Measurements from ENCODE around the gene SLC35D3.
"Not testable (repeated sequence)": the region's sequence is repeated elsewhere in the genome, so short reads cannot be mapped to it uniquely, and the experiment has no call there.

The SLC35D3 gene

GRCh38 chr6:136923116-136923953, 1.2 kb downstream of the SLC35D3 start:
- DNase-seq (ENCODE audit: low read depth) = no peak

GRCh38 chr6:136923954-136924673, 2.0 kb downstream of the SLC35D3 start:
- DNase-seq (ENCODE audit: low read depth) = no peak

DNA sequence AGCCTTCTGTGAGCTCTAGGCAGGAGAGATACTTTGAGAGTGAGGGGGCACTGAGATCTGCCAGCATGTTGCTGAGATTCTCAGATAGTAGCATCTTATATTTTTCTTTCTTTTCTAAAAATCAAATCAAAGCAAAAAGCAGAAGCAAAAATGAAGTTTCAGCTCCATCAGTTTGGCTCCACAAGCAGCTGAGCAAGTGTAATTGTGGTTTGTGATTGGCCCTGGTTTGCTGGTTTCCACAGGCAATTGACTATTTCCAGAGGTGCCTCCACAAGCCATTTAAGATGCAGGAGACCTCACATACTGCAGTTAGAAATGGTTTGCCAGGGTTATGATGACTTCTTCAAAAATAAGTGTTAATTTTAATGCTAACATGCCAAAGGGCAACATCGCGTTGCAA, 4.3 kb downstream of the SLC35D3 start:
- no peak for DNase-seq (ENCODE audit: low read depth)

- no peak for DNase-seq (ENCODE audit: low read depth)
Measured at GRCh38 chr6:136927292-136927691, 5.2 kb downstream of the SLC35D3 start.

- no peak for DNase-seq (ENCODE audit: low read depth)
Measured at GRCh38 chr6:136930528-136930927, 8.4 kb downstream of the SLC35D3 start.

GRCh38 chr6:136932599-136932998, 10.5 kb downstream of the SLC35D3 start:
- no peak for DNase-seq (ENCODE audit: low read depth)

GRCh38 chr6:136945072-136945471, 23.0 kb downstream of the SLC35D3 start:
- DNase-seq (ENCODE audit: low read depth) = no peak

DNA sequence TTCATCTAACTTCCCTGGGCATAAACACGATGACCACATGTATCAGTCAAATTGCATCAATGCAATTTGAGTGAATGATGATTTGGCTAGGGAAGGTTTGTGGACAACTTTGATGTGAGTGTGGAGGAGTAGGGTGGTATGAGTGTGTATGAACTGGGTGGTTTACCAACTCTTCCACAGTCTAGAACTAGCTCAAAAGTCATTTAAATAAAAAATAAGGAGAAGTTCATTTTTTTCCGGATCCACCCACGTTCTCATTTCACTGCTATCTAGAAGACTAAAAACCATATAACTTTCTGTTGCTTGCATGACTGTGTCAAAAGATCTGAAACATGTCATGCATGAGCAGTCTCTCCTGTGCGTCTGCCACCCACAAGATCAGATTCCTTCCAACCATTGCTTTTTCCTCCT, 23.6 kb downstream of the SLC35D3 start:
- DNase-seq (ENCODE audit: low read depth) = no peak

DNA sequence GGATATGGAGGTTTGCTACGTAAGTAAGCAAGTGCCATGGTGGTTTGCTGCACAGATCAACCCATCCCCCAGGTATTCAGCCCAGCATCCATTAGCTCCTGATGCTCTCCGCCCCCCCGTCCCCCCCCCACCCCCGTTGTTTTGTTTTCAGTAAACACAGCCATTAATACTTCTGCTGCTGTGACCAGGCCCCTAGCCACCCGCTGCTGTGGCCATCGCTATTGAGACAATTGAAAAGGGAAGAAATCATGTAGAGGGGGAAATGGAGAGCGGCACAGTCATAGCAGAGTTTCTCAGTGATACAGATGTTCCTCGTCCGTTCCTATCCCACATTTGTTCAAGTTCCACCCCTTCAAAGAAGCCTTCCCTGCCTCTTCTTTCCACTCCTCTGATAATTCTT, 24.9 kb downstream of the SLC35D3 start:
- no peak for DNase-seq (ENCODE audit: low read depth)

DNA sequence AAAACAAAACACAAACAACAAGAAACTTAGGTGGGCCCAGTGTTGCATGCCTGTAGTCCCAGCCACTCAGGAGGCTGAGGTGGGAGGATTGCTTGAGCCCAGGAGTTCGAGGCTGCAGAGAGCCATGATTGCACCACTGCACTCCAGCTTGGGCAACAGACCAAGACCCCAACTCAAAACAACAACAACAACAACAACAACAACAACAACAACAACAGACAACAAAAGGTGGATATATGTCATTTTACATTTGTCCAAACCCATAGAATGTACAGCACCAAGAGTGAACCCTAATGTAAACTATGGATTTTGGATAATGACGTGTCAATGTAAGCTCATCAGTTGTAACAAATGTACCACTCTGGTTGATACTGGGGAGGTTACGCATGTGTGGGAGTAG, 27.9 kb downstream of the SLC35D3 start:
- not testable (repeated sequence) for DNase-seq (ENCODE audit: low read depth)

GRCh38 chr6:136950436-136951126, 28.5 kb downstream of the SLC35D3 start:
- no peak for DNase-seq (ENCODE audit: low read depth)

DNA sequence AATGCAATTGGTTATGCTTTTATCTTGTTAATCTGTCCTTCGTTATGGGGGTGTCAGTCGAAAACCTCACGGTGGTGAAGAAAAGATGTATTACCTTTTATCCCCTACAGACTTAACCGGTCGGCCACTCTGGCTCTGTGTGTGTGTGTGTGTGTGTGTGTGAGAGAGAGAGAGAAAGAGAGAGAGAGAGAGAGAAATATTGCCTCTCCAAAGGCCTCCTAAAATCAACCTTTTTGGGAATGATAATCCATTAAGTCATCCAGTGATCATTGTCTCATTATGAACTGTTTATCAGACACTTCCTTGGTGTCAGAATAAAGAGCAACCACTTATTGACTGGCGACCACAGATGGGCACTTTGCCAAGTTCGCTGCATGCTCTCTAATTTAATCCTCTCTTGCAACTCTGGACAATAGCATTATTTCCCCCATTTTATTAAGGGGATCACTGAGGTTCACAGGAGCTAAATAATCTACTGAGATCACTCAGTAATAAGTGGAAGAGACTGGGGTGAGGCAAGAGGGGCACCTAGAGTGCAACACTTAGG, 30.7 kb downstream of the SLC35D3 start:
- DNase-seq (ENCODE audit: low read depth) = no peak

DNA sequence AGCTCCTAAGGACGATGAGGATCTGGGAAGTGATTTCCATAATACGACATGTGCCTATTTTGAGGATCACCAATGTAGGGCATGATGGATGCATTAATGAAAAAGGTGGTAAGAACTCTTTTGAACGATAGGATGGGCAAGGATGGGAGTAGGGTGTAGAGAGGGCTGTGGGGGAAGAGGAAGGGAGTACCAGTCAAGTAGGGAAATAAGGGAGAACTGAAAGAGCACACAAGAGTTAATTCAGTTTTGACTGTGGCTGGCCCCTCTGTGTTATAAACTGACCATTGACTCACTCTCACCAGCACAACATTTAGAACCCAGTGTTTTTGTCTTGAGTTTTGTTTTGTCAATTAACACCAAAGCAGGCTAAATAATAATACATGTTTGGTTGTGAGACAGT, 33.0 kb downstream of the SLC35D3 start:
- DNase-seq (ENCODE audit: low read depth) = no peak

- peak; percentile 81 for DNase-seq (ENCODE audit: low read depth)
Measured at GRCh38 chr6:136956590-136957544, 34.8 kb downstream of the SLC35D3 start.

GRCh38 chr6:136958168-136958567, 36.1 kb downstream of the SLC35D3 start:
- no peak for DNase-seq (ENCODE audit: low read depth)

DNA sequence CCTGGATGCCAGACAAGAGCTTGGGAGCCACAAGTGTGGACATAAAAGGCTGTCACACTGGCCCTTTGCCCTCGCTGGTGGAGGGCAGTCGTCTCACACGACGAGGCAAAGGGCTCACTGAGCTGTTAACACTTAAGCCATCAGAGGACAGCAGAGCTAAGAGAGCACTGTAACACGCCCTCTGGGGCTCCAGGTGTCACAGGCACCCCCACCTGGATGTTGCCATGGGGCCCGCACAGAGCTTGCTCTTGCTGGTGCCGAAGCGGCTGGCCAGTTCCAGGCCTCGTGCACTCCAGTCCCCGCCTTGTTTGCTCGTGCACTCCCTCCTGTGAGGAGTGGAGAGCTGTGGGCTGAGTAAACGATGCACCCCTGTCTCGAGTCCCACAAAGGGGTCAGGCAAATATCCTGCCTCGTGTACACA, 37.4 kb downstream of the SLC35D3 start:
- no peak for DNase-seq (ENCODE audit: low read depth)

GRCh38 chr6:136959935-136960334, 37.8 kb downstream of the SLC35D3 start:
- not testable (repeated sequence) for DNase-seq (ENCODE audit: low read depth)

- DNase-seq (ENCODE audit: low read depth) = no peak
Measured at GRCh38 chr6:136960781-136961180, 38.7 kb downstream of the SLC35D3 start.

DNA sequence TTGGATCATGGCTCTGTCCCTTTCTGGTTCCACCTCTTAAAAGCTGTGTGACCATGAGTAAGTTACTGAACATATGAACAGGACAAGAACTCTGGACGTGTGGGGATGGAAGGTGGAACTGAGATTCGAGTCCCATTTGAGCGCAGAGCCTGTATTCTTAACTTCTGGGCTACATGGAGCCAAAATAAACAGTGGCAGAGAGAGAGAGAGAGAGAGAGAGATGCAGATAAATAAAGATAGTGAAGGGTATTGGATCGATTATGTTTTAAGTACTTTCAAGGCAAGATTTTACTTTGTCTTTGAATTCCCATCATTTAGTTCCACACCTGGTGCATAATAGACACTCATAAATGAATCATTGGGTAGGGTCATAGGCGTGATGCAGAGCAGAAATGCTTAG, 39.7 kb downstream of the SLC35D3 start:
- no peak for DNase-seq (ENCODE audit: low read depth)

GRCh38 chr6:136962661-136963060, 40.6 kb downstream of the SLC35D3 start:
- peak; percentile 63 for DNase-seq (ENCODE audit: low read depth)

DNA sequence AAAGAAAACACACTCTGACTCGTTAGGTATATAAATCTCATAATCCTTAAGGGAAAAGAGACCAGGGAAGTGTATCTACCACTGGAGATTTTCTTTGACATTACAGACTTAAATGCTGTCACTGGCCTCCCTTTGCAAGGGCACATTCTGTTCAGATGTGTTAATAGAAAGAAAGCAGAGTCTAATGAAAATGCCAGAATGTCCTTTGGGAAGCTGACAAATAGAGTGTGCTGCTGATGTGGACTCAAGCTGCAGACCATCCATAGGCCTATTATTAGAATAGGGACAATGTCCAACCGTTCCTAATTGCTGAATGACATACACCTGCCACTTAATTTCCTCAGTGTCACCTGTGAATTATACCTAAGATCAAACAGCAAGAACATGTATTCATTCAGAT, 41.2 kb downstream of the SLC35D3 start:
- DNase-seq (ENCODE audit: low read depth) = no peak
